ENCODE data around the gene CXADR.
"Not testable (repeated sequence)": the region's sequence is repeated elsewhere in the genome, so short reads cannot be mapped to it uniquely, and the experiment has no call there.

CXADR gene

GRCh38 chr21:17512253-17513213 lies at the start of gene CXADR:
CXADR (plus strand) TSS chr21:17513043; CDS start chr21:17513130, 87 bp downstream.
- intact Hi-C loops (cut with DNase I), result no loop called here
- DNase-seq, result peak; percentile 46 to 94 (median 86)

GRCh38 chr21:17466166-17466565 lies 46.7 kb upstream of the CXADR start:
- no peak for DNase-seq
- intact Hi-C loops (cut with DNase I), result no loop called here

GRCh38 chr21:17467392-17467791 lies 45.5 kb upstream of the CXADR start:
- DNase-seq, result no peak
- intact Hi-C loops (cut with DNase I), result no loop called here

- intact Hi-C loops (cut with DNase I), result no loop called here
- no peak for DNase-seq
Observed at GRCh38 chr21:17467829-17468228, 45.0 kb upstream of the CXADR start.

- intact Hi-C loops (cut with DNase I), result no loop called here
- DNase-seq, result peak in 1 of 42 donors; percentile 27
Observed at GRCh38 chr21:17468698-17469097, 44.1 kb upstream of the CXADR start.

- intact Hi-C loops (cut with DNase I), result no loop called here
Observed at GRCh38 chr21:17469727-17470126, 43.1 kb upstream of the CXADR start.

GRCh38 chr21:17472182-17472581 lies 40.7 kb upstream of the CXADR start:
- DNase-seq, result no peak
- intact Hi-C loops (cut with DNase I), result no loop called here

More at GRCh38 chr21:17469727-17470126, 43.1 kb upstream of the CXADR start:
- no peak for DNase-seq

GRCh38 chr21:17472592-17473271 lies 40.1 kb upstream of the CXADR start:
- DNase-seq, result no peak
- intact Hi-C loops (cut with DNase I), result no loop called here

GRCh38 chr21:17476006-17476405 lies 36.8 kb upstream of the CXADR start:
- DNase-seq, result peak in 9 of 42 donors; percentile 8 to 37 (median 19)
- intact Hi-C loops (cut with DNase I), result no loop called here

GRCh38 chr21:17478156-17478555 lies 34.7 kb upstream of the CXADR start:
- DNase-seq; intact Hi-C loops (cut with DNase I): not testable (repeated sequence)

- intact Hi-C loops (cut with DNase I), result no loop called here
Observed at GRCh38 chr21:17479606-17480005, 33.2 kb upstream of the CXADR start.

GRCh38 chr21:17482928-17483327 lies 29.9 kb upstream of the CXADR start:
- intact Hi-C loops (cut with DNase I), result no loop called here
- no peak for DNase-seq

More at GRCh38 chr21:17479606-17480005, 33.2 kb upstream of the CXADR start:
- DNase-seq, result no peak

- intact Hi-C loops (cut with DNase I), result no loop called here
- no peak for DNase-seq
Observed at GRCh38 chr21:17488620-17489019, 24.2 kb upstream of the CXADR start.

GRCh38 chr21:17489565-17489964 lies 23.3 kb upstream of the CXADR start:
- DNase-seq; intact Hi-C loops (cut with DNase I): not testable (repeated sequence)

- DNase-seq, result peak in 4 of 42 donors; percentile 20 to 49 (median 26)
- intact Hi-C loops (cut with DNase I), result no loop called here
Observed at GRCh38 chr21:17491716-17492414, 21.0 kb upstream of the CXADR start.

GRCh38 chr21:17492415-17493168 lies 20.3 kb upstream of the CXADR start:
- intact Hi-C loops (cut with DNase I), result no loop called here
- no peak for DNase-seq

- intact Hi-C loops (cut with DNase I), result no loop called here
- no peak for DNase-seq
Observed at GRCh38 chr21:17494051-17494450, 18.8 kb upstream of the CXADR start.

GRCh38 chr21:17495680-17496079 lies 17.2 kb upstream of the CXADR start:
- DNase-seq, result no peak
- intact Hi-C loops (cut with DNase I), result no loop called here

GRCh38 chr21:17497316-17497715 lies 15.5 kb upstream of the CXADR start:
- no peak for DNase-seq
- intact Hi-C loops (cut with DNase I), result no loop called here
